IMR-90 (cell line): ENCODE results near the gene ZNF146. TPM values are rescaled to one million over a fixed set of nuclear protein-coding genes. Genes with fewer than 3 reads are reported as not detected.
A peak's percentile ranks its signal among the peaks of the same experiment; 100 is the strongest.

Experiments used
- ATAC-seq: fragments of 200-7000 bp; cut with Tn5 transposase; 2 replicates; pipeline ENCODE4 v1.9.1; 2020; ENCODE audit warnings: low read depth, mild to moderate bottlenecking, moderate library complexity
- BruUV-seq: library from RNA; stranded (reverse); fragments of 400-500 nt; replicated peaks from 2 replicates; lab custom pipeline; 2021; lab: Mats Ljungman, UMichigan
- CTCF ChIA-PET: fragments of 300-600 bp; formaldehyde crosslinking; extraction: SDS; loops from one replicate; lab custom pipeline; 2021; ENCODE audit warnings: antibody characterized with exemption; lab: Yijun Ruan, JAX
- POLR2A ChIA-PET: fragments of 300-600 bp; sonication (Branson Sonifier 250); formaldehyde crosslinking; loops from one replicate; lab custom pipeline; 2022; ENCODE audit warnings: antibody characterized with exemption; ENCODE audit not compliant: unreplicated experiment; lab: Charles Lee
- DNase-seq: peaks from one replicate; pipeline ENCODE4 v3.0.0; 2013
- H2AFZ ChIP-seq: replicated peaks from 2 replicates; pipeline ENCODE3; 2013; ENCODE audit warnings: low read length, mild to moderate bottlenecking; ENCODE audit not compliant: poor library complexity
- H2AK5ac ChIP-seq: 2 replicates; pipeline ENCODE4 v1.6.1; 2013; ENCODE audit warnings: low read depth, low read length, inconsistent platforms
- H2AK9ac ChIP-seq: replicated peaks from 2 replicates; pipeline ENCODE3; 2013; ENCODE audit warnings: mild to moderate bottlenecking, low read depth, low read length, moderate library complexity; ENCODE audit not compliant: poor library complexity
- H2BK120ac ChIP-seq: 2 replicates; pipeline ENCODE4 v1.6.1; 2013; ENCODE audit warnings: low read depth, low read length, inconsistent platforms
- H2BK15ac ChIP-seq: 3 replicates; pipeline ENCODE4 v1.6.1; 2013; ENCODE audit warnings: low read depth, low read length, inconsistent platforms
- H2BK20ac ChIP-seq: 2 replicates; pipeline ENCODE4 v1.6.1; 2013; ENCODE audit warnings: low read depth, mild to moderate bottlenecking, inconsistent platforms, low read length, moderate library complexity
- H2BK5ac ChIP-seq: 2 replicates; pipeline ENCODE4 v1.6.1; 2013; ENCODE audit warnings: mild to moderate bottlenecking, low read depth, low read length, inconsistent platforms; ENCODE audit not compliant: poor library complexity, severe bottlenecking
- H3K14ac ChIP-seq: replicated peaks from 2 replicates; pipeline ENCODE4 v1.6.1; 2013; ENCODE audit warnings: low read depth, low read length, inconsistent platforms
- H3K18ac ChIP-seq: 2 replicates; pipeline ENCODE4 v1.6.1; 2013; ENCODE audit warnings: low read depth, low read length, control low read depth
- H3K23ac ChIP-seq: 2 replicates; pipeline ENCODE4 v1.6.1; 2013; ENCODE audit warnings: low read depth, low read length, inconsistent platforms
- H3K27ac ChIP-seq: 2 replicates; pipeline ENCODE4 v1.5.1; 2013; ENCODE audit warnings: mild to moderate bottlenecking, control low read depth, low read length; ENCODE audit not compliant: insufficient read depth
- H3K27me3 ChIP-seq: 2 replicates; pipeline ENCODE4 v1.6.1; 2013; ENCODE audit warnings: low read length; ENCODE audit not compliant: control insufficient read depth, insufficient read depth
- H3K36me3 ChIP-seq: 2 replicates; pipeline ENCODE4 v1.6.1; 2013; ENCODE audit warnings: low read length, mixed read lengths; ENCODE audit not compliant: control insufficient read depth, insufficient read depth
- H3K4ac ChIP-seq: 2 replicates; pipeline ENCODE4 v1.6.1; 2013; ENCODE audit warnings: low read depth, low read length, inconsistent platforms
- H3K4me1 ChIP-seq: 2 replicates; pipeline ENCODE4 v1.6.1; 2013; ENCODE audit warnings: low read length, mixed read lengths; ENCODE audit not compliant: control insufficient read depth, insufficient read depth
- H3K4me2 ChIP-seq: 2 replicates; pipeline ENCODE4 v1.6.1; 2013; ENCODE audit warnings: low read depth, mild to moderate bottlenecking, control low read depth, low read length, moderate library complexity
- H3K4me3 ChIP-seq: 2 replicates; pipeline ENCODE4 v1.5.1; 2013; ENCODE audit warnings: low read depth, mild to moderate bottlenecking, control low read depth, low read length, moderate library complexity; ENCODE audit not compliant: insufficient read depth
- H3K56ac ChIP-seq: 2 replicates; pipeline ENCODE4 v1.6.1; 2013; ENCODE audit warnings: low read length, inconsistent platforms; ENCODE audit not compliant: insufficient read depth; ENCODE audit errors: extremely low read depth
- H3K79me1 ChIP-seq, 2 experiments: 2 replicates each; pipeline ENCODE4 v1.6.1; 2013; ENCODE audit warnings: low read length in 2 of 2, inconsistent platforms in 1 of 2, low read depth in 1 of 2
- H3K9ac ChIP-seq: 2 replicates; pipeline ENCODE4 v1.6.1; 2013; ENCODE audit warnings: low read depth, low read length, control low read depth
- H3K9me1 ChIP-seq: 2 replicates; pipeline ENCODE4 v1.6.1; 2013; ENCODE audit warnings: low read length, inconsistent platforms; ENCODE audit not compliant: insufficient read depth
- H3K9me3 ChIP-seq: 2 replicates; pipeline ENCODE4 v1.6.1; 2013; ENCODE audit warnings: low read length; ENCODE audit not compliant: control insufficient read depth, insufficient read depth
- H4K20me1 ChIP-seq: 2 replicates; pipeline ENCODE4 v1.6.1; 2013; ENCODE audit warnings: low read length, inconsistent platforms; ENCODE audit not compliant: insufficient read depth
- H4K5ac ChIP-seq: 2 replicates; pipeline ENCODE4 v1.6.1; 2013; ENCODE audit warnings: mild to moderate bottlenecking, low read depth, low read length, control low read depth
- H4K8ac ChIP-seq, 2 experiments: 2 replicates each; pipeline ENCODE4 v1.6.1; 2013; ENCODE audit warnings: low read depth in 2 of 2, low read length in 2 of 2, control low read depth in 1 of 2, inconsistent platforms in 1 of 2
- H4K91ac ChIP-seq: 2 replicates; pipeline ENCODE4 v1.6.1; 2013; ENCODE audit warnings: low read depth, low read length, inconsistent platforms; ENCODE audit not compliant: insufficient read depth
- NFE2L2 ChIP-seq: fragments of 150-350 bp; IDR thresholded peaks from 2 replicates; pipeline ENCODE4 v1.6.1; 2016; ENCODE audit warnings: low read depth, mild to moderate bottlenecking, low read length
- POLR2A ChIP-seq: IDR thresholded peaks from 2 replicates; pipeline ENCODE4 v1.6.1; 2012; ENCODE audit warnings: mild to moderate bottlenecking, low read depth, low read length
- WGBS, 2 experiments: methylation state at CpG; one replicate each; pipeline versions ENCODE4 v1.1.5 to v1.1.7; 2013; ENCODE audit warnings: missing lambda C conversion rate in 2 of 2; ENCODE audit not compliant: insufficient read length in 1 of 2; ENCODE audit errors: extremely low coverage in 2 of 2; 5-methylcytosine and 5-hydroxymethylcytosine counted together
- dilution Hi-C: fragments of 300-500 bp; cut with HindIII; formaldehyde crosslinking; loops from one replicate; pipeline ENCODE4 v1.14.3; 2018; ENCODE audit warnings: low sequenced_read_pairs; ENCODE audit not compliant: unreplicated experiment
- in situ Hi-C: fragments of 300-500 bp; cut with MboI; formaldehyde crosslinking; loops from 3 replicates; pipeline ENCODE4 v1.14.3; 2019; ENCODE audit warnings: low sequenced_read_pairs, inconsistent platforms, mixed read lengths
- intact Hi-C: fragments of 100-400 bp; cut with micrococcal nuclease; formaldehyde crosslinking; loops from 2 replicates; pipeline ENCODE4 v1.10.0; 2022
- polyA plus RNA-seq, 3 experiments: library from polyadenylated mRNA; depleted of rRNA; stranded (reverse); fragments of >200 nt; gene quantifications; 2 replicates each; pipeline ENCODE4 v1.2.3, GENCODE V29; 2012; ENCODE audit warnings: low replicate concordance in 1 of 3
- total RNA-seq: library from RNA; depleted of rRNA; stranded (reverse); fragments of >200 nt; gene quantifications from 2 replicates; pipeline ENCODE4 v1.2.3, GENCODE V29; 2012

ZNF146 gene
- total and polyA plus RNA-seq, 2 of the 4 experiments (the other 2 are of a cell fraction), result 61.6 to 106 TPM

- Histone ChIP-seq H3K4me1 (peaks cover 2% of the 10 kb centered on the region), H2BK20ac (no peak overlapping the region), H2AFZ (peak overlapping the region; percentile 95), H3K4me2 (peak overlapping the region; percentile 96), H3K27ac (peak overlapping the region; percentile 91), H3K56ac (peak overlapping the region; percentile 99), H3K9me3 (no peaks in the 10 kb centered on the region), H3K27me3 (no peaks in the 10 kb centered on the region), H4K20me1 (peaks cover 14% of the 10 kb centered on the region), H3K14ac (peak overlapping the region; percentile 99), H3K23ac (peak overlapping the region; percentile 98), H4K5ac (peak overlapping the region; percentile 87), H3K4me3 (peak overlapping the region; percentile 67), H3K18ac (peak overlapping the region; percentile 74), H2BK120ac (peak overlapping the region; percentile 35), H3K9ac (peak overlapping the region; percentile 99), H2BK15ac (peak overlapping the region; percentile 3; the same call in 1 of the 3 replicates), H2AK9ac (peak overlapping the region; percentile 100), H4K91ac (peak overlapping the region; percentile 98), H3K36me3 (peaks cover 2% of the 10 kb centered on the region; the same call in 1 of the 2 replicates), H3K4ac (peak overlapping the region; percentile 99), H2BK5ac (peak overlapping the region; percentile 83), H4K8ac (peak overlapping the region; percentile 92 to 100), H2AK5ac (peak overlapping the region; percentile 100), H3K79me1 (peaks cover 8 to 31% of the 10 kb centered on the region in 2 experiments), H3K9me1 (peaks cover 5% of the 10 kb centered on the region)
- 0% methylated on average over 3 of the region's 27 CpGs; no CpG with 5 or more reads in 1 of the 2 experiments for WGBS, 2 experiments
- in situ Hi-C loops (loop anchor here (25.0 kb wide), 1 partner anchor 997 kb away; the partner anchor contains the start of genes ZNF383 and ZNF585B), dilution Hi-C loops (no loop called here), intact Hi-C loops (loop anchor here (5.0 kb wide), 1 partner anchor 162 kb away; the partner anchor contains the start of gene ZFP14)
- ChIA-PET CTCF (interaction anchor here (0.5 to 0.7 kb wide), 2 partner anchors 191 to 391 kb away, joined by 4 to 6 read pairs; no protein-coding TSS in a partner anchor), POLR2A (no interaction called here)
- ATAC-seq (no peak), DNase-seq (peak; percentile 62)
- TF ChIP-seq NFE2L2 (no peak), POLR2A (peak; percentile 67)
- TSS peak; percentile 72 for BruUV-seq
Observed at GRCh38 chr19:36215276-36216123, 594 bp downstream of the ZNF146 start.
